Esophagus muscularis mucosa (tissue), 4 donors: ENCODE data around the gene FRMD5.

Source experiments
- EP300 ChIP-seq: sonication (generic); formaldehyde crosslinking; IDR thresholded peaks from one replicate; pipeline ENCODE4 v1.6.1; 2017; ENCODE audit warnings: antibody characterized with exemption
- POLR2A ChIP-seq: fragments of 450-650 bp; IDR thresholded peaks from one replicate; pipeline ENCODE4 v1.6.1; 2017; ENCODE audit warnings: antibody characterized with exemption, moderate library complexity, mild to moderate bottlenecking, low read depth
- POLR2AphosphoS5 ChIP-seq, 2 donors: sonication (generic); formaldehyde crosslinking; IDR thresholded peaks; one replicate each; pipeline ENCODE4 v1.6.1; 2017; ENCODE audit warnings: antibody characterized with exemption in 2 of 2
- TF ChIP-seq, protein P1 (sequence below), 3 experiments: fragments of 200-600 bp in 2 of 3; fragments of 450-650 bp in 1 of 3; sonication (generic) in 2 of 3; IDR thresholded peaks; one replicate each; pipeline ENCODE4 v1.5.1; 2017 to 2019; ENCODE audit warnings: antibody characterized with exemption in 3 of 3, mild to moderate bottlenecking in 2 of 3, moderate library complexity in 1 of 3

- TF ChIP-seq, protein P1, sequence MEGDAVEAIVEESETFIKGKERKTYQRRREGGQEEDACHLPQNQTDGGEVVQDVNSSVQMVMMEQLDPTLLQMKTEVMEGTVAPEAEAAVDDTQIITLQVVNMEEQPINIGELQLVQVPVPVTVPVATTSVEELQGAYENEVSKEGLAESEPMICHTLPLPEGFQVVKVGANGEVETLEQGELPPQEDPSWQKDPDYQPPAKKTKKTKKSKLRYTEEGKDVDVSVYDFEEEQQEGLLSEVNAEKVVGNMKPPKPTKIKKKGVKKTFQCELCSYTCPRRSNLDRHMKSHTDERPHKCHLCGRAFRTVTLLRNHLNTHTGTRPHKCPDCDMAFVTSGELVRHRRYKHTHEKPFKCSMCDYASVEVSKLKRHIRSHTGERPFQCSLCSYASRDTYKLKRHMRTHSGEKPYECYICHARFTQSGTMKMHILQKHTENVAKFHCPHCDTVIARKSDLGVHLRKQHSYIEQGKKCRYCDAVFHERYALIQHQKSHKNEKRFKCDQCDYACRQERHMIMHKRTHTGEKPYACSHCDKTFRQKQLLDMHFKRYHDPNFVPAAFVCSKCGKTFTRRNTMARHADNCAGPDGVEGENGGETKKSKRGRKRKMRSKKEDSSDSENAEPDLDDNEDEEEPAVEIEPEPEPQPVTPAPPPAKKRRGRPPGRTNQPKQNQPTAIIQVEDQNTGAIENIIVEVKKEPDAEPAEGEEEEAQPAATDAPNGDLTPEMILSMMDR (IDR thresholded peaks at IDR 0.05), result no peak
- TF ChIP-seq POLR2A, result no peak
- TF ChIP-seq POLR2AphosphoS5 (IDR thresholded peaks at IDR 0.05), result no peak
- TF ChIP-seq EP300, result no peak
These were observed 253.5 kb downstream of the FRMD5 start for GRCh38 chr15:43941555-43941954.
